Adrenal gland (tissue), 12 donors: ENCODE results near the gene SPTAN1. TPM values are rescaled to one million over a fixed set of nuclear protein-coding genes. Genes with fewer than 3 reads are reported as not detected.

Source experiments
- DNase-seq, 7 donors: peaks; one replicate each; pipeline ENCODE4 v3.0.0-alpha.2; 2019 to 2020
- H3K27ac ChIP-seq, 5 donors: fragments of 200-600 bp; sonication (generic) in 4 of 5; 1 replicate in 3 of 5; 2 replicates in 2 of 5; pipeline versions ENCODE4 v1.5.1 to v1.8.0; 2016 to 2020; ENCODE audit warnings: mild to moderate bottlenecking in 1 of 5
- H3K27me3 ChIP-seq: fragments of 200-600 bp; 2 replicates; pipeline ENCODE4 v1.8.0; 2021
- H3K36me3 ChIP-seq, 2 donors: fragments of 200-600 bp; replicated peaks in 1 of 2; 1 replicate in 1 of 2; 2 replicates in 1 of 2; pipeline versions ENCODE4 v1.5.1 to v1.8.0; 2018 to 2022
- H3K4me1 ChIP-seq, 2 donors: fragments of 200-600 bp; replicated peaks in 1 of 2; 1 replicate in 1 of 2; 2 replicates in 1 of 2; pipeline versions ENCODE4 v1.5.1 to v1.8.0; 2018 to 2021
- H3K4me3 ChIP-seq, 4 donors: fragments of 200-600 bp; sonication (generic) in 3 of 4; one replicate each; pipeline ENCODE4 v1.5.1; 2016 to 2018
- H3K9me3 ChIP-seq, 3 donors: fragments of 200-600 bp; sonication (generic) in 1 of 3; replicated peaks in 1 of 3; 1 replicate in 2 of 3; 2 replicates in 1 of 3; pipeline versions ENCODE4 v1.5.1 to v1.8.0; 2016 to 2021
- CTCF ChIP-seq, 6 experiments: fragments of 450-650 bp in 4 of 6; fragments of 200-600 bp in 2 of 6; sonication (generic) in 1 of 6; IDR thresholded peaks; 1 replicate in 5 of 6; 2 replicates in 1 of 6; pipeline versions ENCODE4 v1.5.1 to v1.8.0; 2016 to 2021; ENCODE audit warnings: antibody characterized with exemption in 6 of 6, mild to moderate bottlenecking in 2 of 6, moderate library complexity in 1 of 6
- POLR2A ChIP-seq, 2 donors: fragments of 450-650 bp; IDR thresholded peaks; one replicate each; pipeline ENCODE4 v1.6.1; 2017; ENCODE audit warnings: antibody characterized with exemption in 2 of 2, mild to moderate bottlenecking in 2 of 2, moderate library complexity in 1 of 2
- WGBS, 4 donors: extraction: QIAGEN DNeasy Blood & Tissue Kit in 2 of 4; methylation state at CpG; one replicate each; pipeline versions ENCODE4 v1.1.5 to v1.1.7; 2013 to 2017; 5-methylcytosine and 5-hydroxymethylcytosine counted together
- intact Hi-C, 2 donors: fragments of 100-400 bp; cut with DNase I; formaldehyde crosslinking; loops; one replicate each; pipeline versions ENCODE4 v1.14.1 to v1.15.0; 2022 to 2023
- polyA plus RNA-seq, 3 donors: library from polyadenylated mRNA; stranded (reverse); fragments of 200-250 nt in 2 of 3; fragments of 350-450 nt in 1 of 3; fragmentation: Illumina TruSeq in 1 of 3; extraction: RNeasy Lipid Tissue Mini Kit (QIAGEN cat#74804) in 1 of 3; gene quantifications; one replicate each; pipeline ENCODE4 v1.2.3, GENCODE V29; 2013 to 2014
- total RNA-seq, 9 donors: library from RNA; depleted of rRNA in 4 of 9; stranded (reverse); fragments of >200 nt in 4 of 9; fragments of 120-200 nt in 1 of 9; fragmentation: NEBNext Ultra II Directional in 1 of 9; extraction: Animal tissue kit (Norgen Biotek cat#: 25700) in 1 of 9; gene quantifications; one replicate each; pipeline versions ENCODE4 v1.1.0 to v1.2.4, GENCODE V29; 2013 to 2023
- donor health status: healthy with polysubstance abuse.
- donor health status: Bipolar disorder and iron deficiency.
- donor health status: DM: yes; HTN: yes; CAD: no.
- donor health status: DM: no; HTN: no; CAD: no.
- donor health status: DM: no; HTN: no; CAD: no.
- donor health status: DM: yes; HTN: yes; CAD: no.

SPTAN1 gene
- total and polyA plus RNA-seq, 12 donors: 136 to 316 (median 227) TPM

- Histone ChIP-seq H3K36me3 (peaks cover 0 to 97% of the 10 kb centered on the region in 2 donors), H3K27me3 (no peaks in the 10 kb centered on the region), H3K9me3 (no peaks in the 10 kb centered on the region), H3K4me1 (no peaks in the 10 kb centered on the region), H3K4me3 (no peak overlapping the region), H3K27ac (no peak overlapping the region)
- TF ChIP-seq CTCF (IDR thresholded peaks at IDR 0.05) (no peak), POLR2A (IDR thresholded peaks at IDR 0.05) (no peak)
- WGBS, 4 donors: 80 to 84% (median 83%) methylated on average over 5 to 6 of the region's 6 CpGs
- intact Hi-C loops: no loop called here
- no peak for DNase-seq
These were observed 40.7 kb downstream of the SPTAN1 start for GRCh38 chr9:128593039-128593438.

- Histone ChIP-seq H3K36me3 (peaks cover 0 to 97% of the 10 kb centered on the region in 2 donors), H3K9me3 (no peaks in the 10 kb centered on the region), H3K27me3 (no peaks in the 10 kb centered on the region), H3K27ac (no peak overlapping the region), H3K4me1 (no peaks in the 10 kb centered on the region), H3K4me3 (no peak overlapping the region)
- intact Hi-C loops: no loop called here
- DNase-seq: no peak
- 92 to 96% (median 94%) methylated on average over 9 of the region's 9 CpGs for WGBS, 4 donors
- TF ChIP-seq CTCF (IDR thresholded peaks at IDR 0.05) (no peak), POLR2A (IDR thresholded peaks at IDR 0.05) (no peak)
These were observed 41.5 kb downstream of the SPTAN1 start for GRCh38 chr9:128593856-128594255.

DNA sequence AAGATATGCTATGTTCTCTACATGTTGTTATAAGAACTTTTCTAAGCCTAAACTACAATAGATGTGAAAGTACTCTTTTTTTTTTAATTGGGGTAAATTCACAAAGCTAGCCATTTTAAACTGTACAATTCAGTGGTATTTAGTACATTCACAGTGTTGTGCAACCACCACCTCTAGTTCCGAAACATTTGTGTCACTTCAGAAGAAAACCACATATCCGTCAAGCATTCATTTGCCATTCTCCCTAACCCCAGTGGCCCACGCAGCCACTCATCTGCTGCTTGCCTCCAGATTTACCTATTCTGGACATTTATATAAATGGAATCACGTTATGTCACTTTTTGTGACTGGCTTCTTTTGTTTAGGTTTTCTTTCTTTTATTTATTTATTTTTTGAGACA is 43.1 kb downstream of the SPTAN1 start:
- no peaks in the 10 kb centered on the region for H3K4me1 ChIP-seq
- DNase-seq: no peak
- no peak for TF ChIP-seq POLR2A (IDR thresholded peaks at IDR 0.05)
- no peak for TF ChIP-seq CTCF (IDR thresholded peaks at IDR 0.05)
- 90 to 97% (median 96%) methylated on average over 4 of the region's 4 CpGs for WGBS, 4 donors
- peaks cover 0 to 98% of the 10 kb centered on the region in 2 donors for H3K36me3 ChIP-seq
- intact Hi-C loops: no loop called here
- no peak overlapping the region for H3K4me3 ChIP-seq
- H3K27ac ChIP-seq: no peak overlapping the region
- H3K27me3 ChIP-seq: no peaks in the 10 kb centered on the region
- H3K9me3 ChIP-seq: no peaks in the 10 kb centered on the region

DNA sequence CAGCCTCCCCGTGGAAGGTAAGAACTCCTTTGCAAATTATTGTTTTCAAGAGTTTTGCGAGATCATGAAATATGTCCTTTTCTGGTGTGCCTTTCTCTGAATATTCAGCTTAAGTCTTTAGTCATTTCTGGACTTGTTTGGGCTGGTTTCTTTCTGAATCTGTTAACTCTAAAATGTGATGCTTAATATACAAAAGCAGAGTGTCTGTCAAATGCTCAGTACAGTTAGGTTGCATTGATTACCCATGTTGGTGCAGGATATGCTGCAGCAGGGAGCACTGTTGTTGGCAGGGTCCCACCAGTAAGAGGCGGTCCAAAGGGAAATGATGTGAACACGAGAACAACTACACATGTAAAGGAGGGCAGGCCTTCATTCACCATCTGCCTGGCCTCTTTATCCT is 47.7 kb downstream of the SPTAN1 start:
- no peak for DNase-seq
- H3K36me3 ChIP-seq: peaks cover 0 to 86% of the 10 kb centered on the region in 2 donors
- no peaks in the 10 kb centered on the region for H3K27me3 ChIP-seq
- no peak overlapping the region for H3K4me3 ChIP-seq
- no peaks in the 10 kb centered on the region for H3K4me1 ChIP-seq
- H3K9me3 ChIP-seq: no peaks in the 10 kb centered on the region
- TF ChIP-seq POLR2A (IDR thresholded peaks at IDR 0.05) (no peak), CTCF (IDR thresholded peaks at IDR 0.05) (no peak)
- intact Hi-C loops: no loop called here
- no peak overlapping the region for H3K27ac ChIP-seq
- 87 to 95% (median 91%) methylated on average over 4 of the region's 4 CpGs for WGBS, 4 donors
